Measurements from ENCODE around the gene HLA-E. TPM values are rescaled to one million over a fixed set of nuclear protein-coding genes. Genes with fewer than 3 reads are reported as not detected.

HLA-E gene
- total and polyA plus RNA-seq, 2 of the 13 experiments (the other 11 are each of a cell fraction or from before 2014, with no cell fraction given), result 45.2 to 90.4 TPM

GRCh38 chr6:30541515-30542403 lies 52.5 kb downstream of the HLA-E start (continued):
- TF ChIP-seq ZBED4 (CRISPR knock-in tag; IDR thresholded peaks at IDR 0.05; ENCODE audit: borderline replicate concordance) (no peak), RFXANK (CRISPR knock-in tag; IDR thresholded peaks at IDR 0.05) (0 out of 2 replicates have a peak, but pooled peaks have one; percentile 64), RXRB (CRISPR knock-in tag; IDR thresholded peaks at IDR 0.05; ENCODE audit: borderline replicate concordance) (peak; percentile 21; the same call in 1 of the 2 replicates), ZNF430 (CRISPR knock-in tag; IDR thresholded peaks at IDR 0.05) (no peak), TRAFD1 (CRISPR knock-in tag; IDR thresholded peaks at IDR 0.05; ENCODE audit: borderline replicate concordance) (0 out of 2 replicates have a peak, but pooled peaks have one; percentile 42), MTERF4 (CRISPR knock-in tag; IDR thresholded peaks at IDR 0.05) (no peak), ZHX2 (IDR thresholded peaks at IDR 0.05; ENCODE audit: low read depth) (no peak), ZHX2 (CRISPR knock-in tag; IDR thresholded peaks at IDR 0.05; ENCODE audit: borderline replicate concordance) (no peak), GFI1 (CRISPR knock-in tag; IDR thresholded peaks at IDR 0.05; ENCODE audit: borderline replicate concordance) (no peak), SOX13 (IDR thresholded peaks at IDR 0.05) (no peak), SOX13 (CRISPR knock-in tag; conservative IDR thresholded peaks at IDR 0.05 in 1 of 2, IDR thresholded peaks at IDR 0.05 in 1 of 2) (peak in 1 of 2 experiments; percentile 15; a peak in 1 of 4 replicates)
